ENCODE results near the gene DSE.
"Not testable (repeated sequence)": the region's sequence is repeated elsewhere in the genome, so short reads cannot be mapped to it uniquely, and the experiment has no call there.

The DSE gene

GRCh38 chr6:116370760-116371119 lies at the start of gene DSE:
Gene DSE, plus strand, starts transcription at chr6:116370947. Its CDS starts 28,304 bp downstream, at chr6:116399251.
- DNase-seq (ENCODE audit: insufficient read length, low spot score) (peak; percentile 31), FAIRE-seq (no peak)

DNA sequence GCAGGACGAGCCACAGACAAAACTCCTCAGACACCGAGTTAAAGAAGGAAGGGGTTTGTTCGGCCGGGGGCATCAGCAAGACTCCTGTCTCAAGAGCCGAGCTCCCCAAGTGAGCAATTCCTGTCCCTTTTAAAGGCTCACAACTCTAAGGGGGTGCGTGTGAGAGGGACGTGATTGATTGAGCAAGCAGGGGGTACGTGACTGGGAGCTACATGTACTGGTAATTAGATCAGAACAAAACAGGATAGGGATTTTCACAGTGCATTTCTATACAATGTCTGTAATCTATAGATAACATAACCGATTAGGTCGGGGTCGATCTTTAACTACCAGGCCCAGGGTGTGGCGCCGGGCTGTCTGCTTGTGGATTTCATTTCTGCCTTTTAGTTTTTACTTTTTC lies 48.8 kb upstream of the DSE start:
- FAIRE-seq: not testable (repeated sequence)

More at GRCh38 chr6:116370760-116371119, at the start of gene DSE:
- no peak for TF ChIP-seq CTCF (IDR thresholded peaks at IDR 0.05; ENCODE audit: insufficient read depth, missing control alignments)

DNA sequence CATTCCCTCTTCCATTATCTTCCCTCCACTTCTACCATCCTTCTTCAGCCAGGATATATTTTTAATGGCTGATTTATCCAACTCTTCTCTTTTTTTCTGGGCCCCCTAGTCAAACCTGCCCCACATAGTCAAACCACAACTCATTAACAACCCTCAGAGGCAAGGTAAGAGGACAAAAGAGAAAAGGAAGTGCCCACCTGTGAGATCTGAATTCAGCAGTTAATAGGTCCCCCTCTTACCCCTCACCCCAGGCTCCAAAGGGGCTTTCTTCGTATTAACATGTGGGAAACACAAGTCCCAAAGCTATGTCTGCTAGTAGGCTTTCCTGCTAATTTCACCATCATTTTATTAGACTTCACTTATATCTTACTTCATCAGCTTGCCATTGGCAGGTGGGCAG lies 46.9 kb upstream of the DSE start:
- FAIRE-seq (no peak), DNase-seq (ENCODE audit: insufficient read length, low spot score) (no peak)
- no peak for TF ChIP-seq CTCF (IDR thresholded peaks at IDR 0.05; ENCODE audit: insufficient read depth, missing control alignments)

More for the DNA sequence above, 48.8 kb upstream of the DSE start:
- DNase-seq (ENCODE audit: insufficient read length, low spot score): not testable (repeated sequence)

GRCh38 chr6:116325634-116326132 lies 45.1 kb upstream of the DSE start:
- DNase-seq (ENCODE audit: insufficient read length, low spot score); FAIRE-seq: not testable (repeated sequence)

DNA sequence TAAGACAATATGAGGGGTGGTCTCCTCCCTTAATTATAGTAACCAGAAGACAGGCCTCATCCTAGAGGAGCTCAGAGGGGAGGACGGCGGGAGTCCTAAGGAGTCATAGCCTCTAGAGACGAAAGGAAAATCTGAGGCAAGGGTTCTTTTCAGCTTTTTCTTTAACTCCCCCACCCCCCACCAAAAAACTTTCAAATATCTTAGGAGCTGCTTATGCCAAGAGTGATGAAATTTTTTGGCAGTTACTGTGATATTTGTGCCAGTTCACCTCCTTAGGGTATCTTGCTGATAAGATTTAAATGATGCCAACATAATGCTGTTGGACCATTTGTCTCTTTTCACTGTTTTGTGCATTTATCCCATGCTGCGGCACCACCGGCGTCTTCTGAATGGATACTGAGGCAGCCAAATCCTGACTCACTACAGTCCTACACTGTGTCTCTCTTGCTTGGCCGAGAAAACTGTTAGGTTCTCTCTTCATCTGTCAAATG lies 44.5 kb upstream of the DSE start:
- DNase-seq (ENCODE audit: insufficient read length, low spot score): no peak
- TF ChIP-seq CTCF (IDR thresholded peaks at IDR 0.05; ENCODE audit: insufficient read depth, missing control alignments): no peak
- FAIRE-seq: no peak

DNA sequence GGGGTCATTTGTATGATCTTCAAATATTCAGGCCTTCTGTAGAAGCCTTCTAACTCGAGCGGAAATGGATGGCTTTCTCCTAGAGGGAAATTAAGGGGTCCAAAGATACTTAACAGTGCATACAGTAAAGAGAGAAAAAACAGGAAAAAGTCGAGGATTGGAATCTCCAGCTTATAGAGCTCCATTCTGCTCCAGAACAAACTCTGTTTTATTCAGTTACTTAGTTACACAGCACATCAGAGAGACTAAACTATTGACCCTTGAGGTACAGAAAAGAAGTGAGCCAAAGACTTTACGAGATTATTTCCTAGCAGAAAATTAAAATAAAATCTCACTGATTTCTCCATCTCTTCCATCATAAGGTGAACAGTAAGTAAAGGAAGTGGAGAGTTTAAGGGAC lies 43.8 kb upstream of the DSE start:
- DNase-seq (ENCODE audit: insufficient read length, low spot score) (no peak), FAIRE-seq (no peak)
- TF ChIP-seq CTCF (IDR thresholded peaks at IDR 0.05; ENCODE audit: insufficient read depth, missing control alignments): no peak

GRCh38 chr6:116327803-116328527 lies 42.8 kb upstream of the DSE start:
- no peak for TF ChIP-seq CTCF (IDR thresholded peaks at IDR 0.05; ENCODE audit: insufficient read depth, missing control alignments)
- FAIRE-seq (no peak), DNase-seq (ENCODE audit: insufficient read length, low spot score) (no peak)

- DNase-seq (ENCODE audit: insufficient read length, low spot score) (no peak), FAIRE-seq (no peak)
- no peak for TF ChIP-seq CTCF (IDR thresholded peaks at IDR 0.05; ENCODE audit: insufficient read depth, missing control alignments)
Measured at GRCh38 chr6:116328528-116328903, 42.2 kb upstream of the DSE start.
